Mucosa of stomach (tissue), 1 donor: Measurements from ENCODE around the gene ZFR.

Source experiments
- H3K27me3 ChIP-seq: one replicate; pipeline ENCODE4 v1.7.0; 2013; ENCODE audit warnings: mild to moderate bottlenecking, low read length; ENCODE audit not compliant: control insufficient read depth, insufficient read depth
- H3K36me3 ChIP-seq: one replicate; pipeline ENCODE4 v1.7.0; 2013; ENCODE audit warnings: low read length; ENCODE audit not compliant: control insufficient read depth, insufficient read depth
- H3K4me1 ChIP-seq: one replicate; pipeline ENCODE4 v1.7.0; 2013; ENCODE audit warnings: mild to moderate bottlenecking, low read length; ENCODE audit not compliant: control insufficient read depth, insufficient read depth
- H3K4me3 ChIP-seq: one replicate; pipeline ENCODE4 v1.7.0; 2013; ENCODE audit warnings: low read length
- H3K9ac ChIP-seq: one replicate; pipeline ENCODE4 v1.7.0; 2013; ENCODE audit warnings: mild to moderate bottlenecking, low read length, moderate library complexity
- H3K9me3 ChIP-seq: one replicate; pipeline ENCODE4 v1.7.0; 2013; ENCODE audit warnings: mild to moderate bottlenecking, low read length, moderate library complexity; ENCODE audit not compliant: control insufficient read depth
- donor health status: Pancreatic carcinoma.

Gene ZFR

DNA sequence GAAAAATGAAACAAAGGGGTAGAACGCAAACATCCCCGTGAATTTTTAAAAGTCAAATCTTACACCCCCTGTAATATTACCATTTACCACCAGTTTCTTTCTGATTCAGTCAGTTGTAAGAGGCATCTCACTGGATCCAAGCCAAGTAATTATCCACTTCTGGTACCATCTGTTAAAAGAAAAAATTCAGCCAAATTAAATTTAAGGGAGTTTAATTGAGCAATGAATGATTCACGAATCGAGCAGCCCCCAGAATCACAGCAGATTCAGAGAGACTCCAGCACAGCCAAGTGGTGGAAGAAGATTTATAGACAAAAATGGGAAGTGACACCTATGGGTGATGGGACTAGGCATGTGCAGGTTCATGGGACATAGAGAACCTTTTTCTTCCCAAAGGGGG, 101.9 kb downstream of the ZFR start:
- H3K9ac ChIP-seq, result no peak overlapping the region
- no peaks in the 10 kb centered on the region for H3K9me3 ChIP-seq
- H3K4me3 ChIP-seq, result no peak overlapping the region
- H3K27me3 ChIP-seq, result no peaks in the 10 kb centered on the region
- no peaks in the 10 kb centered on the region for H3K36me3 ChIP-seq
- no peaks in the 10 kb centered on the region for H3K4me1 ChIP-seq

DNA sequence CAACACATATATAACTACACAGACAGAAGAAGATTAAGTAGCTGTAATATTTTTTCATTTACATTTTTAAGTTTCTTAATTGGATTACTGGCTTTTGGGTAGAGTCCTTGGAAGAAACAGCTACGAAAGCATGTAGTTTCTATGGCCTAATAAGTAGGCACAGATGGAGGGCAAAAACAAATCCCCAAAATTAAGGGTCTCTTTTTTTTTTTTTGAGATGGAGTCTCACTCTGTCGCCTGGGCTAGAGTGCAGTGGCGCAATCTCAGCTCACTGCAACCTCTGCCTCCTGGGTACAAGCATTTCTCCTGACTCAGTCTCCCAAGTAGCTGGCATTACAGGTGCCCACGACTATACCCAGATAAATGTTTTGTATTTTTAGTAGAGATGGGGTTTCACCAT, 104.7 kb downstream of the ZFR start:
- no peak overlapping the region for H3K9ac ChIP-seq

GRCh38 chr5:32339198-32339597, 105.3 kb downstream of the ZFR start:
- H3K36me3 ChIP-seq, result no peaks in the 10 kb centered on the region
- H3K9ac ChIP-seq, result no peak overlapping the region
- H3K4me3 ChIP-seq, result no peak overlapping the region
- H3K27me3 ChIP-seq, result no peaks in the 10 kb centered on the region
- H3K9me3 ChIP-seq, result no peaks in the 10 kb centered on the region
- no peaks in the 10 kb centered on the region for H3K4me1 ChIP-seq

More for the DNA sequence above, 104.7 kb downstream of the ZFR start:
- Histone ChIP-seq H3K4me3 (no peak overlapping the region), H3K27me3 (no peaks in the 10 kb centered on the region), H3K4me1 (no peaks in the 10 kb centered on the region), H3K9me3 (no peaks in the 10 kb centered on the region), H3K36me3 (no peaks in the 10 kb centered on the region)

GRCh38 chr5:32332966-32333365, 111.6 kb downstream of the ZFR start:
- no peak overlapping the region for H3K9ac ChIP-seq

GRCh38 chr5:32332361-32332760, 112.2 kb downstream of the ZFR start:
- Histone ChIP-seq H3K36me3 (no peaks in the 10 kb centered on the region), H3K4me1 (peaks cover 5% of the 10 kb centered on the region), H3K4me3 (no peak overlapping the region), H3K9ac (no peak overlapping the region), H3K27me3 (no peaks in the 10 kb centered on the region), H3K9me3 (no peaks in the 10 kb centered on the region)

More at GRCh38 chr5:32332966-32333365, 111.6 kb downstream of the ZFR start:
- H3K9me3 ChIP-seq, result no peaks in the 10 kb centered on the region
- H3K36me3 ChIP-seq, result no peaks in the 10 kb centered on the region
- peaks cover 5% of the 10 kb centered on the region for H3K4me1 ChIP-seq
- H3K4me3 ChIP-seq, result no peak overlapping the region
- H3K27me3 ChIP-seq, result no peaks in the 10 kb centered on the region

DNA sequence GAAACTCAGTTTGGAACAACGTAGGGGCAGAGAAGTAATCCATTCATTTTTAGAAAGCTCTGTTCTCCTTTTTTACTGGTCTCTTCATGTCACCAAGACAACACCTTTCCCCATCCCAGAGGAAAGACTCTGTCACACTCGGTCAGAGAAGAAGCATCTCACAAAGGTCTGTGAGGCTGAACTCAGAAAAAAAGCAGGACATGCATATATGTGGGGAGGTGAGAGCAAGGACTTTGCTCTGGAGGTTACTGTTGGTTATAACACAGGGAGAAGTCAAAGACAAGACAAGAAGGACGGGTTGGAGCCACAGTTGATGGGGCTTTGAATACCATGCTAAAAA, 112.6 kb downstream of the ZFR start:
- H3K4me1 ChIP-seq, result peaks cover 5% of the 10 kb centered on the region
- H3K9me3 ChIP-seq, result no peaks in the 10 kb centered on the region
- no peak overlapping the region for H3K9ac ChIP-seq
- H3K4me3 ChIP-seq, result no peak overlapping the region
- H3K36me3 ChIP-seq, result no peaks in the 10 kb centered on the region
- no peaks in the 10 kb centered on the region for H3K27me3 ChIP-seq

DNA sequence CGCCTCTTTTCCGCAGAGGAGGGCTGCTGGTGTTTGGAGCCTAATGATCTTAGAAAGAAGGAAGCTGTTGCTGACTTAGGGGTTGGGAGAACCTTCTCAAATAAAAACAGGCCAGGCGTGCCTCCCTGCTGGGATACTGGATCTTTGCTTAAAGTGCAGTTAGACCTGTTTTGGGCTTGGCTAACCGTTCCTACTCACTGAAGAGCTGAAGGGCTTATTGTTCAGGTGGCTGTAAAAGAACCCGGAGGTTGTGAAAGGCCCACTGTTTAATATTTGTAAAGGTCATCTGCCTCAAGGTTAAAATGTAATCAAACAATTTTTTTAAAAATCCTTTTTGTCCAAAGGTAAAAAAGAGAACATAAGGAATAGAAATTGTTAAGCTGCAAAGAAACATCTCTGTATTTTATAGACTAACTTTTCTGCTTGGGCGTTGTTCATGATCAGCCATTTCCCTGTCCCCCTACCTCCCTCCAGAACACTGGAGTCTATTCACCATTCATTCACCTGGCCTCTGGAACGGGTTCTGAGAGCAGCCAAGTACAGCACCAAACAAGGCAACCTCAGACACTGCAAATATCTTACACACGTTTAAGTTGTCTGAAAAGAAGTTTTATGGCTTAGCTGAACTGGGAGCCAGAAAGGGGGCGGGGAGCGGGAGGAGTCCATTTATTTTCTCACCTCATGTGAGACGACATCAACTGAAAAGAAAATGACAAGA, 113.2 kb downstream of the ZFR start:
- no peak overlapping the region for H3K9ac ChIP-seq
- peaks cover 5% of the 10 kb centered on the region for H3K4me1 ChIP-seq
- H3K27me3 ChIP-seq, result no peaks in the 10 kb centered on the region
- H3K36me3 ChIP-seq, result no peaks in the 10 kb centered on the region
- no peak overlapping the region for H3K4me3 ChIP-seq
- H3K9me3 ChIP-seq, result no peaks in the 10 kb centered on the region

DNA sequence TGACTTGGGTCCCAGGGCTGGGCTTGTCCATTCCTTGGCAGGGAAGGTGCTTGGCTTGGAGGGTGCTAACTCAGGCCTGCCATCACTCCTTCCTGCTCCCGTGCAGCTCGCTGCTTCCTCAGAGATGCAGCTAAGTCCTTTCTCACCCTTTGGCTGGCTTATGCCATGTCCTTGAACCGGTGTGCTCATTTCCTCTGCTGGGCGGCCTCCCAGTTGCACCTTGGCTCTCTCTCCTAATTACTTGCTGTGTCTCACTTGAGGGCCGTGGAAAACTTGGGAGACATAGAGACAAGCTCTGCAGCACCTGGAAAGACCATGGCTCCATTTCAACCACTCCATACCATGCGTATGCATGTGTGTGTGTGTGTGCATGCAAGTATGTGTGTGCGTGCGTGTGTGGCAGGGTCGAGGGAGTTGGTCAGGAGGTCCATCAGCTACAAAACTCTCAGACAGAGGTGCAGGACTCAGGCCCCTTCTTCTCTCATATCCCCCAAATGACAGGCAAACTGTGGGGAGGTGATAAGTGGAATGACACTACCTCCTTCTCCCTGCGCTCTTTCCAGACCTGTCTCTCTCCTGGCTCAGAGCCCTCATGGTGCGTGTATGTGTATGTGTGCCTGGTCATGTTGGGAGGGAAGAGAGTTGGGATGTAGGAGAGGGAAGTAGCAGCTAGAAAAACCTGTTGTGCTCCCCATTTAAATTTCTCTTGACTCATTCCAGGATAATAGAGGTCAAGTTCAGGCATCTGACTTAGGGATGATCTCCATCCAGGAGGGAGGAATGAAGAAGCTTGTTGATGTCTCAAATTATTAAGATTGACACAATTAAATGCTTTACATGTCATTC, 114.2 kb downstream of the ZFR start:
- Histone ChIP-seq H3K9me3 (no peaks in the 10 kb centered on the region), H3K9ac (no peak overlapping the region), H3K4me3 (no peak overlapping the region), H3K4me1 (peaks cover 5% of the 10 kb centered on the region), H3K27me3 (no peaks in the 10 kb centered on the region), H3K36me3 (no peaks in the 10 kb centered on the region)

- Histone ChIP-seq H3K4me1 (peaks cover 5% of the 10 kb centered on the region), H3K9me3 (no peaks in the 10 kb centered on the region)
Observed at GRCh38 chr5:32329395-32329834, 115.1 kb downstream of the ZFR start.

DNA sequence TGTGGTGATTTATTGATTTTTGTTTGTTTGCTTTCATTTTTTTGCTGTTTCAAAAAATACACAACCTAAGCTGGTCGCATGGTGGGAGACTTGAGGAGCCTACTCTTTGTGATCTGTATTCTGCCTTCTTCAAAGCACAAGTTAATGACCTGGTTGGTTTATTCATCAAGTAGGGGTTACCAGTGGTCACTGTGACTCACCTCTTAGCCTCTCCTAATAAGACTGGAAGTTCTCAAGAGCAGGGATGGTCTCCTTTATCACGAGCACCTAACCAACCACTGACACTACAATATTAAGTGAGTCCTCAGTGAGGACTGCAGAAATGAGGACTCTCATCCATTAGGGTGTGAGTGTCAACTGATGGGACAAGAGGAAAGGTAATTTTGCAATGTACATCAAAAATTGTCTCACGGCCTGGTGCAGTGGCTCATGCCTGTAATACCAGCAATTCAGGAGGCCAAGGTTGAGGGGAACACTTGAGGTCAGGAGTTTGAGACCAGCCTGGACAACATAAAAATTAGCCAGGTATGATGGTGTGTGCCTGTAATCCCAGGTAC, 118.2 kb downstream of the ZFR start:
- Histone ChIP-seq H3K9ac (no peak overlapping the region), H3K9me3 (no peaks in the 10 kb centered on the region), H3K4me1 (peaks cover 5% of the 10 kb centered on the region), H3K27me3 (no peaks in the 10 kb centered on the region), H3K36me3 (no peaks in the 10 kb centered on the region), H3K4me3 (no peak overlapping the region)

More at GRCh38 chr5:32329395-32329834, 115.1 kb downstream of the ZFR start:
- Histone ChIP-seq H3K9ac (no peak overlapping the region), H3K36me3 (no peaks in the 10 kb centered on the region), H3K4me3 (no peak overlapping the region), H3K27me3 (no peaks in the 10 kb centered on the region)

DNA sequence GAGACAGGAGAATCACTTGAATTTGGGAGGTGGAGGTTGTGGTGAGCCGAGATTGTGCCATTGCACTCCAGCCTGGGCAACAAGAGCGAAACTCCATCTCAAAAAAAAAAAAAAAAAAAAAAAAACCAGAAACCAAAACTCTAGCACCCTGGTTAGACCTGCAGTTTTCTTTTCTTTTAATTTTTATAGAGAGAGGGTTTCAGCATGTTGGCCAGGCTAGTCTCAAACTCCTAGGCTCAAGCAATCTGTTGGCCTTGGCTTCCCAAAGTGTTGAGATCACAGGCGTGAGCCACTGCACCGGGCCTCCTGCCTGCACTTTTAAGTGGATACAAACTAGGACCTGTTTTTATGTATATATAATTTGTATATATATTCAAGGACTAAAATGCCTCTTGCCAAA, 118.9 kb downstream of the ZFR start:
- H3K36me3 ChIP-seq, result no peaks in the 10 kb centered on the region
- no peak overlapping the region for H3K4me3 ChIP-seq
- no peaks in the 10 kb centered on the region for H3K27me3 ChIP-seq
- peaks cover 5% of the 10 kb centered on the region for H3K4me1 ChIP-seq
- H3K9me3 ChIP-seq, result no peaks in the 10 kb centered on the region
- no peak overlapping the region for H3K9ac ChIP-seq

DNA sequence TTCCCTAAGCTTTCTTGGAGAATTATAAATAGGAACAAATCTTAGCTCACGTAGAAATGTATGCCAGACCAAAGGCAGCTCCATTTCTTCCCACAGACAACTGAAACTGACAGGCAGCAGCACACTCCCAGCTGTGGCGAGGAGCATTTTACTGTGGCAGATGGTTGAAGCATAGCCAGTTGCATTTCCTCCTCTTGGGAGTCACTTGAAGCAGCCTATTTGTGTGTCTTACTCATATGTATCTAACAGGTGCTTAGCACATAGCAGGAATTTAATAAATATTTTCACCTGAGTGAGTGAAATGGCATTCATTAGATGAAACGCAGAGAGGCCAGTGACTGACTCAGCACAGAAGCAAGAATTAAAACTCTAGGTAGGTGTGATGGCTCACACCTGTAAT, 119.5 kb downstream of the ZFR start:
- Histone ChIP-seq H3K9me3 (no peaks in the 10 kb centered on the region), H3K4me1 (peaks cover 5% of the 10 kb centered on the region), H3K9ac (no peak overlapping the region), H3K36me3 (no peaks in the 10 kb centered on the region), H3K4me3 (no peak overlapping the region), H3K27me3 (no peaks in the 10 kb centered on the region)
